Stimulated activated naive B cell treated with anti-CD40 and anti-IgM and Interleukin-4, amounts not matched to agents 10 μg/mL and 1 μg/mL and 100 μg/mL, for 72 hours (primary cell): ENCODE measurements around the gene RPP25L.

ENCODE experiments used
- ATAC-seq, 2 donors: fragments of 150-1000 bp; cut with Tn5 transposase; replicated peaks; 2 replicates each; pipeline ENCODE4 v1.10.0; 2021; ENCODE audit warnings: moderate library complexity in 1 of 2
- DNase-seq: peaks from one replicate; pipeline ENCODE4 v3.0.0; 2021
- H3K27ac Mint-ChIP-seq: one replicate; pipeline ENCODE4 v1.8.0; 2022; ENCODE audit warnings: mild to moderate bottlenecking, mixed read lengths
- H3K27me3 Mint-ChIP-seq, 2 donors: one replicate each; pipeline ENCODE4 v1.8.0; 2022; ENCODE audit warnings: mixed read lengths in 2 of 2
- H3K36me3 Mint-ChIP-seq, 2 donors: one replicate each; pipeline ENCODE4 v1.8.0; 2022; ENCODE audit warnings: mixed read lengths in 2 of 2, mild to moderate bottlenecking in 1 of 2
- H3K4me1 Mint-ChIP-seq, 2 donors: one replicate each; pipeline ENCODE4 v1.8.0; 2022; ENCODE audit warnings: mixed read lengths in 2 of 2, mild to moderate bottlenecking in 1 of 2
- H3K4me3 Mint-ChIP-seq, 2 donors: one replicate each; pipeline ENCODE4 v1.8.0; 2022; ENCODE audit warnings: mild to moderate bottlenecking in 2 of 2, mixed read lengths in 2 of 2, moderate library complexity in 1 of 2
- H3K9me3 Mint-ChIP-seq, 2 donors: one replicate each; pipeline ENCODE4 v1.8.0; 2022; ENCODE audit warnings: mixed read lengths in 2 of 2, mild to moderate bottlenecking in 1 of 2

The RPP25L gene

DNA sequence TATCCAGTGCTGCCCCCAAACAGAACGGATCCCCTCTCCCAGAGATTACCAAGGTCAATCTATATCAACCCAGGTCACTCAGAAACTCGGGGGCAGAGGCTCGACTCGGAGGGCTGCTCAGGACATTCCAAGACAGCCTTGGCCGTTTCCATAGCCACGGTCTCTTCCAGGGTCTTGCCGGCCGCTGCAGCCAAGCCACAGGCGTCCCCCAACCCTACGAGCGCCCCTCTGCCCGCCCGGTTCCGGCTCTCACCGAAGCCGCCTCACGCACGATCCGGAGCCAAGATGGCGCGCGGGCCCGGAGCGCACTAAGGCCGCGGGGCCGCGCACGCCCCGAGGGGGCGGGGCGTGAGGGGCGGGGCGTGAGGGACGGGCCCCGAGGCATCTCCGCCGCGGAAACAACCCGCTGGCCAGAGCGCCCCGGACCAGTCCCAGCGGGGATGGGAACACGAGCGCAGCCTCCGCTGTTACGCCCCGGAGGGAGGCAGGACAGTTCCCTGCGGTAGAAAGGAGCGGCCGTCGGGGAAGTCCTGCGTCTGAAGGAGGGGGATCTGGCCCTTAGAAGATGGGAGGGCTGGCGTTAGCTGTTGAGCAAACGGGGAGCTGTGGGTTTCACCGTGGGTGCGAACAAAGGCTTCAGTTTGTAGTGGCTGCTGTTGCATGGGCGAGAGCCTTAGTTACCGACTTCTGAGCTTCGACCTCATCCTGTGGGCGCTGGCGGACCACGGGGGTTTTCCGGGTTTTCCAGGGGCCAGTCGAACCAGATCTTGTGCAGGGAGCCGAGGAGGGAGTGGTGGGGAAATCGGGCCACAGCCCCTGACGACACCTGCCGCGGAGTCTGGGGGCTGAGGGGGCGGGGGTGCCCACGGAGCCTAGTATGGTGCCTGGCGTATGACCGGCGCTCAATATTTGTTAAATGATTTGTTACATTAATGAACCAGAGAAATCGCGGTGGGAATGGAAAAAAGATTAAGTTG is at the start of gene RPP25L:
RPP25L (minus strand) TSS at position 287 of the 977 bp plus-strand sequence. CDS start 801 bp downstream, outside the sequence.
- Mint-ChIP-seq H3K27ac (peak within 1 kb of the TSS; percentile 96), H3K27me3 (no peaks in the 10 kb centered on the region), H3K9me3 (no peaks in the 10 kb centered on the region), H3K36me3 (peaks cover 27 to 32% of the 10 kb centered on the region in 2 donors), H3K4me3 (peak within 1 kb of the TSS; percentile 93), H3K4me1 (peaks cover 14 to 34% of the 10 kb centered on the region in 2 donors)
- peak; percentile 79 for DNase-seq
- peak; percentile 94 to 95 for ATAC-seq

DNA sequence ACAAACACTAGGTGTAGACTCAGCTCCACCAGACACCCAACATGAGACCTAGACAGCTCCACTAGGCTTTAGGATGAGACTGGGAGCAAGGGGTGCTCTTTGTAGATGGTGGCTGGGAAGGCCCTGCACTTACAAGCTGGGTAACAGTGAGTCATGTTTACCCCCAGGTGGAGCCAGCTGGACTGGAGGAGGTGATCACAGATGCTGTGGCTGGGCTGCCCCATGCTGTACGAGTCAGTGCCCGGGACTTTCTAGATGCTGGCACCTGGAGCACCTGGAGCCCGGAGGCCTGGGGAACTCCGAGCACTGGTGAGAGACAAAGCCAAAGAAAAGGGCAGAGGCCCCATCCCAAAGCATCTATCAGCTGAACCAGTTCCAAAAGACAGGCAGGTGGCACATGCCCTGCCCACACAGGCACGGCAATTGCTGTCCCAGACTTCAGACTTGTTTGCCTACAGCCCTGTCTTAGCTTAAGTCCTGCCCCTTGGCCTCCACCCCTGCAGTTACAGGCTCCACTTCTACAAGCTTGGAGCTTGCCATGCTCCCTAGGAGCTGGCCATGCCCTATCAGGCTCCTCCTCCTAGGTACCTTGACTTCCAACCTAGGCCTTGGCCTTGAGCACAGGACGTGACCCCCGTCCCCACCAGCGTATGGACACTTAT is 47.8 kb upstream of the RPP25L start:
- no peak for ATAC-seq
- no peak for DNase-seq
- no peak overlapping the region for H3K4me3 Mint-ChIP-seq
- peaks cover 6 to 18% of the 10 kb centered on the region in 2 donors for H3K36me3 Mint-ChIP-seq
- peaks cover 7 to 10% of the 10 kb centered on the region in 2 donors for H3K4me1 Mint-ChIP-seq
- H3K27me3 Mint-ChIP-seq, result no peaks in the 10 kb centered on the region
- H3K27ac Mint-ChIP-seq, result no peak overlapping the region
- H3K9me3 Mint-ChIP-seq, result no peaks in the 10 kb centered on the region

GRCh38 chr9:34658461-34658860 is 46.6 kb upstream of the RPP25L start:
- Mint-ChIP-seq H3K36me3 (peaks cover 4 to 18% of the 10 kb centered on the region in 2 donors), H3K27ac (no peak overlapping the region), H3K4me1 (no peaks in the 10 kb centered on the region), H3K27me3 (no peaks in the 10 kb centered on the region), H3K9me3 (no peaks in the 10 kb centered on the region), H3K4me3 (no peak overlapping the region)
- no peak for DNase-seq
- no peak for ATAC-seq

- no peak overlapping the region for H3K27ac Mint-ChIP-seq
- peaks cover 8 to 21% of the 10 kb centered on the region in 2 donors for H3K36me3 Mint-ChIP-seq
- H3K4me3 Mint-ChIP-seq, result no peak overlapping the region
- no peaks in the 10 kb centered on the region for H3K9me3 Mint-ChIP-seq
- H3K27me3 Mint-ChIP-seq, result no peaks in the 10 kb centered on the region
- DNase-seq (no peak), ATAC-seq (no peak)
- H3K4me1 Mint-ChIP-seq, result peaks cover 9 to 13% of the 10 kb centered on the region in 2 donors
Observed at GRCh38 chr9:34656992-34657391, 45.1 kb upstream of the RPP25L start.

- peaks cover 9 to 27% of the 10 kb centered on the region in 2 donors for H3K4me1 Mint-ChIP-seq
- peaks cover 7 to 10% of the 10 kb centered on the region in 2 donors for H3K36me3 Mint-ChIP-seq
- H3K27me3 Mint-ChIP-seq, result no peaks in the 10 kb centered on the region
- ATAC-seq, result no peak
- no peak overlapping the region for H3K27ac Mint-ChIP-seq
- H3K4me3 Mint-ChIP-seq, result no peak overlapping the region
- DNase-seq, result no peak
- H3K9me3 Mint-ChIP-seq, result no peaks in the 10 kb centered on the region
Observed at GRCh38 chr9:34655394-34655793, 43.5 kb upstream of the RPP25L start.

DNA sequence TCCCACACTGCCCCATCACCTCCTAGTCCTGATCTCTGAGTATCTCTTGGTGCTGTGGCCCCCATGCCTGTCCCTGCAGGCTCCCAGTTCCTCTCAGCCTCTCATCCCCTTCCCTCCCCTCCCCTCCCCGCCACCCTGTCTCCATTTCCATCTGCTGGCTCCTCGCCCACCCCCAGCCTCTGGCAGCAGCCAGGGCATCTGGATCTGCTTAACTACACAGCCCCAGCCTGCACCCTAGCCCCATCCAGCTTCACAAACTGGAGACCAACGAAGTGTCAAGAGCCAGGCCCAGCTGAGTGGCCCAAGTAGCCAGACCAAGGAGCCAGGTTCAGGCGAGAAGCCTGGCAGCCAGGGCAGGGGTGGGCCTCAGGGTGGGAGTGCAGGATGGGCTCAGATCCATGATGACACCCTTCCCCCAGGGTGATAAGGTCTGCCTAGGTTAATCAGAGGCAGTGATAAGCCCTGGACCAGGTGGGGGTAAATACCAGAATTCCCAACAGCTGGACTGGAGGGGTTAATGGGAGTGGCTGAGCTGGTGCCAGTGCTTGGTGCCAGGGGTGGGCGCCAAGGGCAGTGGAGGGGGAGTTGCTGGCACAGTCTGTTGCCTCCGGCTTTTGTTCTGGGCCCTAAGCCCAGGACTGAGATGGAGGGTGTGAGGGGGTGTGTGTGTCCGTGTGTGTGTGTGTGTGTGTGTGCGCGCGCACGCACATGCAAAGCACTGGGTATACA is 42.6 kb upstream of the RPP25L start:
- H3K27ac Mint-ChIP-seq, result no peak overlapping the region
- no peak for DNase-seq

GRCh38 chr9:34653151-34654072 is 41.5 kb upstream of the RPP25L start:
- peak overlapping the region in 1 of 2 donors; percentile 8 for H3K4me3 Mint-ChIP-seq

More for the DNA sequence above, 42.6 kb upstream of the RPP25L start:
- Mint-ChIP-seq H3K36me3 (peaks cover 12 to 13% of the 10 kb centered on the region in 2 donors), H3K4me3 (no peak overlapping the region), H3K9me3 (no peaks in the 10 kb centered on the region), H3K27me3 (no peaks in the 10 kb centered on the region), H3K4me1 (peaks cover 9 to 32% of the 10 kb centered on the region in 2 donors)
- no peak for ATAC-seq

GRCh38 chr9:34652602-34653000 is 40.7 kb upstream of the RPP25L start:
- peaks cover 27 to 31% of the 10 kb centered on the region in 2 donors for H3K36me3 Mint-ChIP-seq
- H3K4me1 Mint-ChIP-seq, result peaks cover 22 to 51% of the 10 kb centered on the region in 2 donors
- DNase-seq, result no peak
- ATAC-seq, result no peak
- H3K27ac Mint-ChIP-seq, result peak overlapping the region; percentile 14
- no peak overlapping the region for H3K4me3 Mint-ChIP-seq
- no peaks in the 10 kb centered on the region for H3K27me3 Mint-ChIP-seq
- H3K9me3 Mint-ChIP-seq, result no peaks in the 10 kb centered on the region

More at GRCh38 chr9:34653151-34654072, 41.5 kb upstream of the RPP25L start:
- Mint-ChIP-seq H3K27me3 (no peaks in the 10 kb centered on the region), H3K27ac (peak overlapping the region; percentile 14), H3K9me3 (no peaks in the 10 kb centered on the region), H3K36me3 (peaks cover 23 to 24% of the 10 kb centered on the region in 2 donors), H3K4me1 (peaks cover 14 to 43% of the 10 kb centered on the region in 2 donors)
- no peak for DNase-seq
- ATAC-seq, result no peak

- peaks cover 27 to 56% of the 10 kb centered on the region in 2 donors for H3K4me1 Mint-ChIP-seq
- DNase-seq (no peak), ATAC-seq (peak; percentile 65 to 68)
- H3K9me3 Mint-ChIP-seq, result no peaks in the 10 kb centered on the region
- peaks cover 27 to 35% of the 10 kb centered on the region in 2 donors for H3K36me3 Mint-ChIP-seq
- peak within 1 kb of the TSS; percentile 14 for H3K27ac Mint-ChIP-seq
- H3K4me3 Mint-ChIP-seq, result peak within 1 kb of the TSS in 1 of 2 donors; percentile 8
- H3K27me3 Mint-ChIP-seq, result no peaks in the 10 kb centered on the region
Observed at GRCh38 chr9:34651876-34652601, 40.1 kb upstream of the RPP25L start, which contains the start of gene IL11RA. Gene IL11RA (plus strand): TSS chr9:34652185. CDS start chr9:34655218, 3,033 bp downstream.

GRCh38 chr9:34651321-34651720 is 39.4 kb upstream of the RPP25L start:
- Mint-ChIP-seq H3K9me3 (no peaks in the 10 kb centered on the region), H3K27me3 (no peaks in the 10 kb centered on the region), H3K4me1 (peaks cover 28 to 60% of the 10 kb centered on the region in 2 donors), H3K36me3 (peaks cover 27 to 35% of the 10 kb centered on the region in 2 donors), H3K4me3 (no peak overlapping the region), H3K27ac (no peak overlapping the region)
- no peak for ATAC-seq
- DNase-seq, result no peak

DNA sequence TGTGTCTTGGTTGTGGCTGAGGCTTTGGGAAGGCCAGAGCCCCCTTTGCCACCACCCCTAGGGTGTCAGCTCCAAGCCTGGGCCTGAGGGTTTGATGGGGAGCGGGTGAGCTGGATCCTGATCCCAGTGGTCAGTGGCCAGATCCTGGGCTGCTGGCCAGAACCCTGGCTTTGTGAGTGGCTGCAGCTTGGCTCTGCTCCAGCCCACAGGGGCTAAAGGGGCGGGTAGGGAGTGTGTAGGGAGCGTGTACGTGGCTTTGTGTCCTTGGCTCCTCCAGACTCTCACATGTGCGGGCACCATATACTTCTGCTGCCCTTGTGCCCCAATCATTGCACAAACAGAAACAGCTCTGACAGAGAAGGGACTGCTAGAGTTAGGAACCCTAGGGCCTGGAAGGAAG is 38.9 kb upstream of the RPP25L start:
- Mint-ChIP-seq H3K4me3 (no peak overlapping the region), H3K27ac (no peak overlapping the region), H3K4me1 (peaks cover 31 to 64% of the 10 kb centered on the region in 2 donors)

GRCh38 chr9:34648673-34649072 is 36.8 kb upstream of the RPP25L start:
- Mint-ChIP-seq H3K27me3 (no peaks in the 10 kb centered on the region), H3K4me1 (peaks cover 31 to 64% of the 10 kb centered on the region in 2 donors), H3K27ac (no peak overlapping the region), H3K9me3 (no peaks in the 10 kb centered on the region), H3K36me3 (peaks cover 27 to 28% of the 10 kb centered on the region in 2 donors), H3K4me3 (peak overlapping the region in 1 of 2 donors; percentile 46)
- DNase-seq (no peak), ATAC-seq (no peak)

More for the DNA sequence above, 38.9 kb upstream of the RPP25L start:
- H3K36me3 Mint-ChIP-seq, result peaks cover 27 to 35% of the 10 kb centered on the region in 2 donors
- no peaks in the 10 kb centered on the region for H3K27me3 Mint-ChIP-seq
- H3K9me3 Mint-ChIP-seq, result no peaks in the 10 kb centered on the region
- DNase-seq (no peak), ATAC-seq (no peak)
